ENCODE measurements around the gene CCDC97.
"Not testable (repeated sequence)": the region's sequence is repeated elsewhere in the genome, so short reads cannot be mapped to it uniquely, and the experiment has no call there.

The CCDC97 gene

DNA sequence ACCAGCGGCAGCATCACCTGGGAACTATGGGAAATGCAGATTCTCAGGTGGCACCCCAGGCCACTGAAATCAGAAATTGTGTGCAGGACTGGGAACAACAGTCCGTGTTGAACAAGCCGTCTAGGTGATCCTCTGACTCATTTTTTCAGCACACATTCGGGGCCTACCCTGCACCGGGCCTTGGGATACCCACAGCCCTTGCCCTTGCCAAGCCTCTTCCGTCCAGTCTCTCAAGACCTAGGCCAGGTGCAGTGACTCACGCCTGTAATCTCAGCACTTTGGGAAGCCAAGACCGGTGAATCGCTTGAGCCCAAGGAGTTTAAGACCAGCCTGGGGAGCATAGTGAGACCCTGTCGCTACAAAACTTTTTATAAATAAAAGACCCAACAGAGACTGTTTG lies 25.5 kb downstream of the CCDC97 start:
- DNase-seq (ENCODE audit: low read depth, low spot score), result no peak

DNA sequence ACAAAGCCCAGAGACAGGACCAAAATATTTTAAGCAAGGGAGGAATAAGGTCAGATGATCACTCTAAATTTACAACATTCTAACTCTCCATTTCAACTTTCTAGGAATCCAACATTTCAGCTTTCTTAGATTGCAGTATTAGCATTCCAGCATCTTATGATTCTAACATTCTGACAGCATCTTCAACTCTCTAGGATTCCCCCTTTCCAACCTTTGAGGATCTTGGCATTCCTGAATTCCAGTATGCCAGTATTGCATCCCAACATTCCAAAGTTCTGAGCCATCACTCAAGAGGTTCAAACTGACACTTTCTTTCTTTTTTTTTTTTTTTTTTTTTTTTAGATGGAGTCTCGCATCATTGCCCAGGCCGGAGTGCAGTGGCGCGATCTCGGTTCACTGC lies 30.0 kb downstream of the CCDC97 start:
- no peak for DNase-seq (ENCODE audit: low read depth, low spot score)

DNA sequence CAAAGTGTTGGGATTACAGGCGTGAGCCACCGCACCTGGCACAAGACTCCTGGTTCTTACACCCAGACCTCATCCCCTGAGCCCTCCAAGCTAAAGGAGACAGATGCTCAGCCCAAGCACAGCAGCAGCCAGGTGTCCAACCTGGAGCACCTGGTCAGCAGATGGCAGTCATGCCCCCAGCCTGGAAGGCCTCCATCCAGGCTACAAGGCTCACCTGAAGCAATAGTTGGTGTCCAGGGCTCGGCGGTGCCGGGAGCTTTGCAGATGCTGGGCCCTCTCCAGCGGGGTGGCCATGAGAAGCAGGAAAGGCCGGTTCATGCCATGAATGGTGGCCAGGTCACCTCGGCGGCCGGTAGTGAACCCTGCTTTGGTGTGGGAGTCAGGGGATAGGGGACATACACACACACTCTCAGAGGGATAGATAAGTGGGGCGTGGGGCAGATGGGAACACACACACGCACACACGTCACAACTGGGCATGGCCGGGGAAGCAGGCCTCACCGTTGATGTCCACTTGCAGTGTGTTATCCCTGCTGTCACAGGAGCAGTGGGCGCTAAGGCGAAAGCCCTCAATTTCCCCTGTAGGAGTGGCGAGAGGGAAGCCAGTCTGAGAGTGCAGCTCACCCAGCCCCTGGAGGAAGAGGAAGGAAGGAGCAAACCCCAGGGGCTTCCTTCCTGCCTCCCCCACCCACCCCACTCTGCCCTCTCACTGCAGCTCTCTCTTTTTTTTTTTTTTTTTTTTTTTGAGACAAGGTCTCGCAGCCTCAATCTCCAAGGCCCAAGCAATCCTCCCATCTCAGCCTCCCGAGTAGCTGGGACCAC lies 31.9 kb downstream of the CCDC97 start:
- no peak for DNase-seq (ENCODE audit: low read depth, low spot score)

DNA sequence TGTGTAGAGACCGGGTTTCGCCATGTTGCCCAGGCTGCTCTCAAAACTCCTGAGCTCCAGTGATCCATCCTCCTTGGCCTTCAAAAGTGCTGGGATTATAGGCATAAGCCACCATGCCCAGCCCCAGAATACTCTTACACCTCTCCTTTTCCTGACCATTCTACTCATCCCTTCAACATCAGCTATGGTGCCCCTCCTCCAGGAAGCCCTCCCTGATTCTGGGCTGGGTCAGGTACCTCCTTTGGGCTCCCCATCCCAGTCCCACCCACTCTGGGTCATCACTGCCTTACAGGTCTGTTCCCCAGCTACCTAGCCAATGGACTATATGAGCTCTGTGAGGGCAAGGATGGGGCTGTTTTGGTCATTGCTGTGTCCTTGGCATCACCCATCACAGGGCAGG lies 34.2 kb downstream of the CCDC97 start:
- DNase-seq (ENCODE audit: low read depth, low spot score), result no peak

DNA sequence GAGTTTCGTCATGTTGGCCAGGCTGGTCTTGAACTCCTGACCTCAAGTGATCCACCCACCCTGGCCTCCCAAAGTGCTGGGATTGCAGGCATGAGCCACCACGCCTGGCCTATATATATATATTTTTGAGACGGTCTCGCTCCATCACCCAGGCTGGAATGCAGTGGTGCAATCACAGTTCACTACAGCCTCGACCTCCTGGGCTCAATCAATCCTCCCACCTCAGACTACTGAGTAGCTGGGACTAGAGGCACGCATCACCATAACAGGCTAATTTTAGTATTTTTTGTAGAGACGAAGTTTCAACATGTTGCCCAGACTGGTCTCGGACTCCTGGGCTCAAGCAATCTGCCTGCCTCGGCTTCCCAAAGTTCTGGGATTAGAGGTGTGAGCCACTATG lies 36.9 kb downstream of the CCDC97 start:
- DNase-seq (ENCODE audit: low read depth, low spot score), result not testable (repeated sequence)

DNA sequence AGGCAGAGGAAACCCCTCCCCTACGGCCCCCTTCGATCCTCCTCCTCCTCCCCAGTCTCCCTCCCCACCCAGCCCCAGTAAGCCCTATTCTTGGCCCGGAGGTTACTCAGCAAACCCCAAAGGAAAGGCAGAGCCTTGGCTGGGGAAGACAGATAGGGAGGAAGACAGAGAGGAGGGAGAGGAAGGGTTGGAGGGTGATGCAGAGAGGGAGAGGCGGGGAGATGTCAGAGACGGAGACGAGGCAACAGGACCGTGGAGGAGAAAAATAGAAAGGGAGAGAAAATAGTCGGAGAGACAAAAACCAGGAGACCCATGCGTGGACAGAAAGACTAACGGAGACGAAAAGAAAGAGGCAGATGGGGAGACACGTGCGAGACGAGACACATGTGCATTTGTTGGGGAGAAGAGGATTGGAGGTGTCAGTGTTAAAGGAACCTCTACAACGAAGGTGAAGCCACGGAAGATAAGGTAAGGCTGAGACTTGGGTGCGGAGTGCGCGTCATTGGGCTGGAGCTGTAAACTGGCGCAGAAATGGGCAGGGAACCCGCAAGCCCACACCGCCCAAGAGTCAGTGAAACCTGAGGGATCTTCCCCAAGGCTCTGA lies 40.9 kb downstream of the CCDC97 start:
- DNase-seq (ENCODE audit: low read depth, low spot score), result no peak

DNA sequence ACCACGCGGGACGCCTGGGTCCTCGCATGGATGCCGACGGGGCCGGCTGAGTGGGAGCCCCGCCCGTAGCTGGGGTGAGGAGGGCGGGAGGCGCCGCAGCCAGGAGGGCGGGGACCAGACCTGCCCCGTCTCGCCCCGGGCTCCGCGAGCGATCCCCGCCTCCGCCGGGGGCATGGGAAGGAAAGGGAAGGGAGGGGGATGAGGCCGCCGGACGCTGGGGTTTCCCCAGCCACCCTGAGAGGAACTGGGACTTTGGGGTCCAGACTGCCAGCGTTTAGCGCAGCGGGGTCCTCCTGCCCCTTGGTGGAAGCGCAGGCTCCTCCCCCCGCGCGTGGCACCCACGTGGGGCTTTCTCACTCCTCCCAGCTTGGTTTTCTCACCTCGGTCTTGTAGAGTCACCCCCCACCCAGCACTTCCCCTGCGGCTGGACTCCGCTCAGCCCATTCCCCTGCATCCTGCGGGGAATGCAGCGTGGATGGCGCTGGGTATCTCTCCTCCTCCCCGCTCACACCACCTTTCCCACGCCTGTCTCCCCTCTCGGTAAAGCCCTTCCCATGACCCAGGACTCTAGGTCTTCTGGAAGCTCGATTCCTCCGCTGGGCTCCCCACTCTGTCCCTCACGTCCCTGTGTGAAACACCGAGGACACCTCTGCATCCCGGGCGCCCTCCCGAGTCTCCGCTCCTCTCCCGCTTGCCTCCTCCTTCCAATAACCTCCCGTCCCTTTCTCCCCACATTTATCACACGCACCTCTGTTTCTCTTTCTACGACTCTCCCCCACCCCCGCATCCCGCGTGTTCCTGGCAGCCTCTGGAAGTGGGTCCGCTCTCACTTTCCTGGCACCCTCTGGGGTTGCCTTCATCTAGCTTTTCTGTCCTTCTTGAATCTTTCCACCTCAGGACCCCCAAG lies 41.6 kb downstream of the CCDC97 start:
- DNase-seq (ENCODE audit: low read depth, low spot score), result peak; percentile 70

DNA sequence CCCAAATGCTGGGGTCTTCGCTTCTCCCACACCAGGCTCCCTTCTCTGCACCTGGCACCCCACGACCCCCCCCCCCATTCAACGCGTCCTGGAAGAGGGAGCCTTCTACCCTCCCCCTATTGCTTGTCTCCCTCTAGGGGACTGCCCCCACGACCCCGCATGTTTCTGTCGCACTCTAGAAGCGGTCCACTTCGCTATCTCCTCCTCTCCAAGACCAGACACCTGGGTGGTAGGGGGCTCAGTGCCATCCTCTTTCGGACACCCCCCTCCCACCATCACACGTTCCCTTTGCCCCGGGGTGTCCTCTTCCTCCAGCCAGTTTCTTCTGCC lies 42.3 kb downstream of the CCDC97 start:
- DNase-seq (ENCODE audit: low read depth, low spot score), result no peak

DNA sequence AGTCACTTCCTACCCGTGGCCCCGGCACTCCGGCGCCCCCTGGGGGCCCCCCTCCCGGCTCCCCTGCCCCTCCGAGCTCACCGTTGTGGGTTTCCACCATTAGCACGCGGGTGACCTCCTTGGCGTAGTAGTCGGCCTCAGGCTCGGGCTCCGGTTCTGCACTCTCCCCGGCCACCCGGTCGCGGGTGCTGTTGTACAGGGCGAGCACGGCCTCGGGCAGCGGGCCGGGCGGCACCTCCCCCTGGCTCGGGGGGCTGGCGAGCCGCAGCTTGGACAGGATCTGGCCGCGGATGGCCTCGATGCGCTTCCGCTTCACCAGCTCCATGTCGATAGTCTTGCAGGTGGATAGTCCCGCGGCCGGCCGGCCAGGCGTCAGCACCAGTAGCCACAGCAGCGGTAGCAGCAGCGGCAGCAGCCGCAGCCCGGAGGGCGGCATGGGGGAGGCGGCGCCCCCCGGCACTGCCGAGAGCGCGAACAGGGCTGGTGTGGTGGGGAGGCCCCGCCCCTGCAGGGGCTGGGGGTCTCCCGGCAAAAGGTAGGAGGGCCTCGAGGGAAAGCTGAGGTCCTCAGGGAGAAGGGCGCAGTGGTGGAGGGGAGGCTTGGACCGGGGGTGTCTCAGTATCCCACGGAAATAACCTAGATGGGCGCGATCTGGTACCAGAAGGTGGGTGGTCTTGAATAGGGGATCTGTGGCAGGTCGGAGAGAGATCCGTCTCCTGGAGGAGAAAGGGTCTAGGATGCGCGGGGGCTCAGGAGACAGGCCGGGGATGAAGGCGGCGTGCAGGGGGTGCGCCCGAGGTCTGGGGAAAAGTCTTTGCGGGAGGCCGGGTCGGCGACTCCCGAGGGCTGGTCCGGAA lies 42.9 kb downstream of the CCDC97 start:
- peak; percentile 57 for DNase-seq (ENCODE audit: low read depth, low spot score)

DNA sequence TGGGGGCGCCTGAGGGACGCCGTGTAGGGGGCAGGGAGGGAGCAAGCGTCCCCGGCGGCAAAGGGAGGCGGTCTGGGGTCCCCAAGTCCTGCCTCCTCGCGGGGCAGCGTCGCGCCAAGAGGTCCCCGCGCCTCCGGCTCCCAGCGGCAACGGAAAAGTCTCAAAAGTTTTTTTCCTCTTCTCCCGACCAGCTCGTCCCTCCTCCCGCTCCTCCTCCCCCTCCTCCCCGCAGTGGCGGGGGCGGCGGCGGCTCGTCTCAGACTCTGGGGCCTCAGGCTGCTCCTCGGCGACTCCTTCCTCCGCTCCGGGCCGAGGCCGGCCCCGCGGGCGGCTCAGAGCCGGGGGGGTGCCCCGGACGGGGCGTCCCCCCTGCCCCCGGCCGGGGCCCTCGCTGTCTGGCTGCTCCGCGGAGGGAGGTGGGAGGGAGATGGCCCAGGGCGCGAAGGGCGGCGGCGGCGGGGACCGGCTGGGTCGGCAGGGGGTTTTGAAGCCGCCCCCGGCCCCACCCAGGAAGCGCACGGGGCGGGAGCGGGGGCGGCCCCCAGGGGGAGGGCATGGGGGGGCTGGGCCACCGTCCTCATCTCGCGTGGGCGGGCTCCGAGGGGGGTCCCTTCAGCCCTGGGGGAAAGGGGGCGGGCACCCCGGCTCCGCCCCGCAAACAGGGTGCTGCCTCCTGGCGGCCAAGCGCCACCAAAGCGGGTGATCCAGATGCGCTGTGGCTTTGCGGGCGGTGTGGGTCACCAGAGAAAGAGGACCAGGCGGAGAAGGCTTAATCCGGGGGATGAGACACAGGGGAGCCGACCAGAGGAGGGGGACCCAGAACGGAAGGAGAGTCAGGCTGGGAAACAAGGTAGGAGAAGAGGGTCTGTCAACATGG lies 43.7 kb downstream of the CCDC97 start, which contains the start of gene TGFB1:
Gene TGFB1, minus strand, starts transcription at position 457 of the 877 bp plus-strand sequence. CDS start 878 bp downstream, outside the sequence.
- DNase-seq (ENCODE audit: low read depth, low spot score), result peak; percentile 88

DNA sequence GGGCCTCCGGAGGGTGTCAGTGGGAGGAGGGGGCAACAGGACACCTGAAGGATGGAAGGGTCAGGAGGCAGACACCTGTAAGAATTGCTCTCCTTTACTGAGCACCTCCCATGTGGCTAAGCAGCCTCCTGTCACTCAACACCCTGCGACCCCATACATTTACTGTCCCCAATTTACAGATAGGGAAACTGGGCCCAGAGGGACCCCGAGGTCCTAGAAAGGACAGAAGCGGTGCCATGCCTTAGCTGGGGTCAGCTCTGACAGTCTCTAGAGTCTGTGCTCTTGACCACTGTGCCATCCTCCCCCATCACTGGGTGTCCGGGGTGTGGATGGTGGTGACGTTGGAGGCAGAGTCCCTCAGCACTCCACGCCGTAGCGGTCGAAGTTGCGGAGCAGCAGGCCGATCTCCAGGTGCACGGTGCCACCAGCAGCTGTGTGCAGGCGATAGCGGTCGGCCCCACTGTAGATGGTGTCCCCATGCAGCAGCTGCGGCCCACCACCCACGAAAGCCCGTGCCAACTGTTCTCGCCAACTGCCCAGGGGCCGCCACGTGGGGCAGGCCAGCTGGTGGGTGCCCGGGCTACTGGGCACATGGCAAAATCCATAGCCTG lies 44.5 kb downstream of the CCDC97 start:
- no peak for DNase-seq (ENCODE audit: low read depth, low spot score)

DNA sequence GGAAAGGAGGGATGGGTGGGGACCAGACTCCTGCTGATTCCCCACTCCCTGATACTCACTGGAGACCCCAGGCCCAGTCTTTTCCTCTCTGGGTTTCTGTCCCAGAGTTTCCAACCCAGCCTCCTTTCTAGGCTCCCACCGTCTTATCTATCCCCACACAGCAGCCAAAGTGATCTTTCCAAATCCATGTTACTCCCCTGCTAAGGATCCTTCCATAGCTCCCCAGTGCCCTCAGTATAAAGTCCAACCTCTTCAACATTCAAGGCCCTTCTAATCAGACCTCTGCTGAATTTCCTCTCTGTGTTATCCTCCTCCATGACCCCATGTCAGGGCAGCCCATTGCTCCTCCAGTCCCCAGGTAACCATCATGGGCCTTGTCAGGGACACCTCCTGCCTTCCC lies 45.1 kb downstream of the CCDC97 start:
- no peak for DNase-seq (ENCODE audit: low read depth, low spot score)

DNA sequence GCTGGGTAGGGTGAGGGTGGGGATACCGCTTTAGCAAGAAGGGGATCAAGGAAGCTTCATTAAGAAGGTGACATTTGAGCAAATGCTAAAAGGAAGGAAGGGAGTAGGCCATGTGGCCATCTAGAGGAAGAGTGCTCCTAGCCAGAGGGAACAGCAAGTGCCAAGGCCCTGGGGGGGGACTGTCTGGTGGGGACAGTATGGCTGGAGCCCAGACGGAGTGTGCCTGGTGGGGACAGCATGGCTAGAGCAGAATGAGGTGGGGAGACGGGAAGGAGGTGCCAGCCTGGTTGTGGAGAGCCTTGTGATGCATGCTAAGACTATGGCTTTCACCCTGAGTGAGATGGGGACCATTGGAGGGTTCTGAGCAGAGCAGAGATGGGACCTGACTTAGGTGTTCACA lies 45.8 kb downstream of the CCDC97 start:
- DNase-seq (ENCODE audit: low read depth, low spot score), result no peak

DNA sequence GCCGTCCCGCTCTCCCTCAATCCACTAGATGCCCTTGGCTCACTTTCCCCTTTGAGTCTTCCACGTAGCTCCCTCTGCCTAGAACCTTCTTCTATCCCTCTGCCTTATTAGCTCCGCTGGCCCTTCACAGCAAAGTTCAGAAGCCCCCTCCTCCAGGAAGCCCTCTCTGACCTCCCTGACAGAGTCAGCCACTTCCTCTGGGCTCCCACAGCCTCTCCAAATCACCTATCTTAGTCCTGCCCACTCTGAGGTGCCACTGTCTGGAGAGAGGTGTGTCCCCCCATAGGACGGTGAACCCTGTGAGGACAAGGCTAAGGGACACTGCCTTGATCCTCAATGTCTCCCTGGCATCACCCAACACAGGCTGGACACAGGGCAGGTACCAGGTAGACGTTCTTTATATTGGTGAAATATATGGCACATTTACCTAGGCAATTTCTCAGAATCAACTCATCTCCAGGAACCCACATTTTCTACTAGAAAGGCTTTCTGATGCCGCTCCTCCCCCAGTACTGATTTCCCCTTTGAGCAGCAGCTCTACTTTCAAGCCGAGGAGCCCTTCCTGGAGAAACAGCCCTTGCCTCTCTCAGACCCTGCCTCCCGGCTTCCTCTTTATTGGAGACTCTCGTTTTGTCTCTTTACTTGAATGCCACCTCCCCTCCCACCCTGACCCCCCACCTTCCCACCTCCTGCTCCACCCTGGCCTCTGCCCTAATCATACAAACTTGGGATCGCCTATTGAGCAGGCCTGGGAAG lies 47.2 kb downstream of the CCDC97 start:
- DNase-seq (ENCODE audit: low read depth, low spot score), result no peak

DNA sequence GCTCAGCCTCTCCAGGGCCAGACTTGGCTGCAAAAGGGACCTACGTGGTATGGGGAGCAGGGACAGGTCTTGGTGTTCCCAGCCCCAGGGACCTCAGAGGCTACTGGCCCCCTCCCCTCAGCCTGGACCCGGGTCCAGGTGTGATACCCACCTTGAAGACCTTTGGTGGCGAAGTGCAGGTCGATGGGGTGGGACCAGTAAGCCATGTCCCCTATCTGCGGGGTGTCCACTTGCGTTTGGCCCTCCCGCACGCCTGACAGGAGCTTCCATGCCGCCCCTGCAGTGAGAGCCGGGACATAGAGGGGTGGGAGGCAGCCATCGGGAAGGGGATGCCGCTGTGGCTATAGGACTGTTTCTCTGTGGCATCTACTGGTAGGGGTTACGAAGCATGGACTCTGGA lies 47.8 kb downstream of the CCDC97 start:
- no peak for DNase-seq (ENCODE audit: low read depth, low spot score)

DNA sequence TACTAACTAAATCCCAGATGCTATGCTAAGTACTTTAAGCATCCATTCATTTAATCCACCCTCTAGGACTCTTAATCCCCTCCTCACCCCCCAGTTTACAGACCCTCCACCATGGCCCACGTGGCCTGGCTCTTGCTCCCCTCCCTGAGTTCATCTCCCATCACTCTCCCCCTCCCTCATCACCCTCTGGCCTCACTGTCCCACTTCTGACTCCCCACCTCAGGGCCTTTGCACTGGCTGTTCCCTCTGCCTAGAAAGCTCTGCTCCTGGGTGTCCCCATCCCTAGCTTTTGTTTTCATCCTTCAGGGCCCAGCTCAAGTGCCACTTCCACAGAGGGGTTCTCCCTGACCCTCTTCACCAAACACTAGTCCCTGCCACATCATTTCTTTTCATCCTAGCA lies 49.8 kb downstream of the CCDC97 start:
- DNase-seq (ENCODE audit: low read depth, low spot score), result no peak

DNA sequence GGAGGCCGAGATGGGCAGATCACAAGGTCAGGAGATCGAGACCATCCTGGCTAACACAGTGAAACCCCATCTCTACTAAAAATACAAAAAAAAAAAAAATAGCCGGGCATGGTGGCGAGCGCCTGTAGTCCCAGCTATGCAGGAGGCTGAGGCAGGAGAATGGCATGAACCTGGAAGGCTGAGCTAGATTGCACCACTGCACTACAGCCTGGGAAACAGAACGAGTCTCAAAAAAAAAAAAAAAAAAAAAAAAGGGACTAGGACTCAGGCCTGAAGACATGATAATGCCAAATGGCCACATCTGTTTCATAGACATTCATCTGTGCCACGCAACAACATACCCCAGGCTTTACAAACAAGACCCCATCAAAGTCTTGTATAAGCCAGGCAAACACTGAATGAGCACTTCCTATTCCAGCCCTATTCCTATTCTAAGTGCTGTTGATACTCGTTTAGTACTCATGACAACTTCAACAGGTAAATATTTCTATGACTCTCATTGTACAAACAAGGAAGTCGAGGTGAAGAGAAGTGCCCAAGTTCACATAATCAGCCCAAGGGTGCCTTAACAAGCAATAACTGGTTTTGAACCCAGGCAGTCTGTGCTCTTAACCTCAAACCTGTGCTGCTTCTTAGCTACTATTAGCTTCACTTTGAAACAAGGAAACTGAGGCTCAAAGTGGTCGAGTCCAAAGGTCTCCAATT lies 52.3 kb downstream of the CCDC97 start:
- no peak for DNase-seq (ENCODE audit: low read depth, low spot score)

DNA sequence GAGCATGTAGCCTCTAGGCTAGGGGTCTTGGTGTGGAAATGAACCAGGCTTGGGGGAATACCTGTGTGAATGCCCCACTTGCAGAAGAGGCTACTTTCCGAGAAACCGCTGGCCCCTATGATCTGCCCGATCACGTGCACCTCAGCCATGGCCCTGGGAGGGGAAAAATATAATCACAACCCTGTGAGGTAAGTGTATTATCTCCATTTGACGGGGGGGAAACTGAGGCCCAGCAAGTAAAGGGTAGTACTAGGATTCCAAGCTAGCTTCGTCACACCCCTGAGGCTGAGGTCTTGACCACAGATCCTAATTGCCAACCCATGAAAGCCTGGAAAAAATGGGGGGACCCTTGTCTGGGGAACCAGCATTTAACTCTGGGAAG lies 53.4 kb downstream of the CCDC97 start:
- no peak for DNase-seq (ENCODE audit: low read depth, low spot score)

Measured in activated naive CD8-positive, alpha-beta T cell treated with anti-CD3 and anti-CD28 coated beads, Interleukin-2, amount 50 U/mL, for 16 hours (primary cell).